AG09319 (cell line): Measurements from ENCODE around the gene SUCO.

Experiments
- DNase-seq: peaks from one replicate; pipeline ENCODE4 v3.0.0-alpha.2; 2010; ENCODE audit warnings: low read depth; ENCODE audit errors: extremely low read depth
- CTCF ChIP-seq: IDR thresholded peaks from 2 replicates; pipeline ENCODE4 v1.5.1; 2011; ENCODE audit warnings: low read depth, mild to moderate bottlenecking, inconsistent platforms, low read length, moderate library complexity

Gene SUCO

GRCh38 chr1:172630868-172631267, 97.9 kb downstream of the SUCO start:
- TF ChIP-seq CTCF = no peak
- DNase-seq = no peak

GRCh38 chr1:172637522-172637921, 104.6 kb downstream of the SUCO start:
- no peak for DNase-seq
- no peak for TF ChIP-seq CTCF

GRCh38 chr1:172638249-172638648, 105.3 kb downstream of the SUCO start:
- no peak for DNase-seq
- no peak for TF ChIP-seq CTCF

GRCh38 chr1:172638885-172639831, 106.2 kb downstream of the SUCO start:
- DNase-seq = no peak
- TF ChIP-seq CTCF = no peak

- no peak for DNase-seq
- no peak for TF ChIP-seq CTCF
Observed at GRCh38 chr1:172640111-172640510, 107.2 kb downstream of the SUCO start.

- TF ChIP-seq CTCF = no peak
- no peak for DNase-seq
Observed at GRCh38 chr1:172641492-172641891, 108.5 kb downstream of the SUCO start.

- TF ChIP-seq CTCF = no peak
- no peak for DNase-seq
Observed at GRCh38 chr1:172642970-172643369, 110.0 kb downstream of the SUCO start.
